Pancreas (tissue), 10 donors: ENCODE results near the gene ZNF524. TPM values are rescaled to one million over a fixed set of nuclear protein-coding genes. Genes with fewer than 3 reads are reported as not detected.
"Not testable (repeated sequence)": the region's sequence is repeated elsewhere in the genome, so short reads cannot be mapped to it uniquely, and the experiment has no call there.

ENCODE experiments used
- ATAC-seq, 4 donors: fragments of 200-7000 bp; cut with Tn5 transposase; one replicate each; pipeline versions ENCODE4 v1.8.0 to v1.9.1; 2020; ENCODE audit warnings: mild to moderate bottlenecking in 4 of 4, moderate library complexity in 4 of 4
- DNase-seq, 6 donors: peaks; one replicate each; pipeline ENCODE4 v3.0.0-alpha.2; 2020
- FAIRE-seq: peaks from 2 replicates; lab custom pipeline; 2012; peaks lifted over from hg19 to GRCh38; lab: Jason Lieb, UNC
- H3K27ac ChIP-seq, 4 donors: fragments of 200-600 bp; sonication (generic); 1 replicate in 3 of 4; 2 replicates in 1 of 4; pipeline versions ENCODE4 v1.5.0 to v1.8.0; 2020
- H3K27me3 ChIP-seq, 4 donors: fragments of 200-600 bp; one replicate each; pipeline ENCODE4 v1.8.0; 2021
- H3K36me3 ChIP-seq, 3 donors: fragments of 200-600 bp; sonication (generic) in 1 of 3; one replicate each; pipeline versions ENCODE4 v1.5.0 to v1.8.0; 2020 to 2021
- H3K4me1 ChIP-seq, 3 donors: fragments of 200-600 bp; one replicate each; pipeline ENCODE4 v1.8.0; 2021
- H3K4me3 ChIP-seq, 4 donors: fragments of 200-600 bp; sonication (generic) in 2 of 4; one replicate each; pipeline versions ENCODE4 v1.5.0 to v1.8.0; 2020 to 2021
- H3K9me3 ChIP-seq, 4 donors: fragments of 200-600 bp; one replicate each; pipeline ENCODE4 v1.8.0; 2021
- CTCF ChIP-seq, 4 donors: fragments of 200-600 bp; sonication (generic) in 3 of 4; IDR thresholded peaks; one replicate each; pipeline versions ENCODE4 v1.5.0 to v1.8.0; 2021; ENCODE audit warnings: antibody characterized with exemption in 4 of 4
- WGBS, 2 donors: extraction: QIAGEN DNeasy Blood & Tissue Kit; methylation state at CpG; one replicate each; pipeline ENCODE4 v1.1.7; 2013; 5-methylcytosine and 5-hydroxymethylcytosine counted together
- intact Hi-C, 3 donors: fragments of 100-400 bp; cut with DNase I; formaldehyde crosslinking; loops; one replicate each; pipeline versions ENCODE4 v1.11.1 to v1.14.2; 2022
- polyA plus RNA-seq, 2 donors: library from polyadenylated mRNA; stranded (reverse); fragments of 200-250 nt; gene quantifications; one replicate each; pipeline ENCODE4 v1.2.3, GENCODE V29; 2013
- total RNA-seq, 6 donors: library from RNA; stranded (reverse); fragmentation: NEBNext Ultra II Directional in 4 of 6; extraction: Animal tissue kit (Norgen Biotek cat#: 25700) in 4 of 6; gene quantifications; one replicate each; pipeline versions ENCODE4 v1.2.1 to v1.2.4, GENCODE V29; 2021 to 2023
- donor health status: healthy with polysubstance abuse.
- donor health status: DM: no; HTN: no; CAD: no; lungs with moderate emphysema.
- donor health status: DM: no; HTN: no; CAD: no.
- donor health status: control.
- donor health status: control.
- donor health status: Bipolar disorder and iron deficiency.
- donor health status: DM: yes; HTN: yes; CAD: no.
- donor health status: DM: no; HTN: no; CAD: no.
- donor health status: DM: no; HTN: no; CAD: no.
- donor health status: DM: yes; HTN: yes; CAD: no.

Gene ZNF524
- total and polyA plus RNA-seq, 8 donors: 17.1 to 79.4 (median 33.1) TPM

GRCh38 chr19:55581823-55582223, 18.3 kb upstream of the ZNF524 start:
- 3 to 8% methylated on average over 6 of the region's 6 CpGs for WGBS, 2 donors
- Histone ChIP-seq H3K4me1 (peaks cover 12 to 20% (median 16%) of the 10 kb centered on the region in 3 donors), H3K27me3 (no peaks in the 10 kb centered on the region), H3K9me3 (no peaks in the 10 kb centered on the region), H3K36me3 (peaks cover 0 to 13% (median 0%) of the 10 kb centered on the region in 3 donors), H3K27ac (peak overlapping the region; percentile 76 to 84 (median 82)), H3K4me3 (peak overlapping the region in 2 of 4 donors; percentile 13 to 79)
- FAIRE-seq: no peak
- intact Hi-C loops: no loop called here
- DNase-seq: no peak
- TF ChIP-seq CTCF (IDR thresholded peaks at IDR 0.05): no peak
- ATAC-seq: peak; percentile 2 to 42 (median 20)

GRCh38 chr19:55582284-55582683, 17.8 kb upstream of the ZNF524 start:
- intact Hi-C loops, H3K9me3 ChIP-seq, FAIRE-seq, ATAC-seq, H3K27me3 ChIP-seq, DNase-seq: not testable (repeated sequence)
- Histone ChIP-seq H3K4me3 (peak overlapping the region in 1 of 4 donors; percentile 13), H3K36me3 (peaks cover 0 to 13% (median 0%) of the 10 kb centered on the region in 3 donors), H3K27ac (peak overlapping the region; percentile 14 to 84 (median 69)), H3K4me1 (peaks cover 13 to 21% (median 19%) of the 10 kb centered on the region in 3 donors)
- WGBS, 2 donors: 62 to 63% methylated on average over 4 of the region's 4 CpGs

- intact Hi-C loops, H3K27ac ChIP-seq, ATAC-seq, H3K36me3 ChIP-seq, DNase-seq, FAIRE-seq, H3K9me3 ChIP-seq, H3K4me3 ChIP-seq, H3K27me3 ChIP-seq: not testable (repeated sequence)
- peaks cover 13 to 21% (median 19%) of the 10 kb centered on the region in 3 donors for H3K4me1 ChIP-seq
- 68 to 84% methylated on average over 8 of the region's 8 CpGs for WGBS, 2 donors
Observed at GRCh38 chr19:55583897-55584296, 16.2 kb upstream of the ZNF524 start.

DNA sequence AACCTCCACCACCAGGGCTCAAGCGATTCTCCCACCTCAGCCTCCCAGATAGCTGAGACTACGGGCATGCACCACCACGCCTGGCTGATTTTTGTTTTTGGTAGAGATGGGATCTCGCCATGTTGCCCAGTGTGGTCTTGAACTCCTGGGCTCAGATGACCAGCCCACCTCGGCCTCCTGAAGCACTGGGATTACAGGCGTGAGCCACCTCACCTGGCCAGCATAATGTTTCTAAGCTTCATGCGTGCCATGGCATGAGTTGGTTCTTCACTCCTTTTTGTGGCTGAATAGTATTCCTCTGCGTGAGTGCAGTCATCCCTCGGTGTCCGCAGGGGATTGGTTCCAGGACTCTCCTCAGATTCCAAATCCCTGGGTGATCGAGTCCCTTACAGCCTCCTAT, 15.2 kb upstream of the ZNF524 start:
- H3K27ac ChIP-seq: no peak overlapping the region
- peaks cover 13 to 21% (median 19%) of the 10 kb centered on the region in 3 donors for H3K4me1 ChIP-seq

DNA sequence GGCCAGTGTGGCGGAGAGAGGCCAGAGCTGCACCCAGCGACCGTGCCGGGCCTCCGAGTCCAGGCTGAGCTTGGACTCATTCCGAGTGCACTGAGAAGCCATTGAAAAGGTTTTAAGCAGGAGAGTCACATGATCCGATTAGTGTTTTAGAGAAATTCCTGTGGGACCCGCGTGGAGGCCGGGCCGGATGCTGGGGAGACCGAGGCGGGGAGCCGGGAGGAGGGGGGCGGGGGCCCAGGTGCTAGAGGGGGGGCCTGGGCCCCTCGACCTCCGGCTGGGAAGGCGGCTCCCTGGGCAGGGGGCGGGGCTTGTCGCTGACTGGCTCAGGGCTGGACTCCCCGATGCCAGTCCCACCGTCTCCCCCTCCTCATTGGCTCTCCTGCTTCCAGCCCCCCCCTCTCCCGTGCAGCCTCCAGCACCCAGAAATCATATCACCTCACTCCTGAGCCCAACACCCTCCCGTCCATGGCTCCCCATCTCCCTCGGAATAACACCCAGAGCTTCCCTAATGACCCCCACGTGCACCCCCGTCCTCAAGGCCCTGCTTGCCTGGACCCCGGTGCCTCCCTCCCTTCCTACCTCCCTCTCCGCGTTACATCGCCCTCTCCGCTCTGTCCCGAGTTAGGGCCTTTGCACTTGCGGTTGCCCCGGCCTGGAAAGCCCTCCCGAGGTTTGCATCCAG, 14.3 kb upstream of the ZNF524 start:
- H3K4me3 ChIP-seq: peak overlapping the region in 2 of 4 donors; percentile 20 to 33
- ATAC-seq: peak; percentile 43 to 71 (median 66)
- intact Hi-C loops: no loop called here
- DNase-seq: peak; percentile 70 to 90 (median 80)
- H3K9me3 ChIP-seq: no peaks in the 10 kb centered on the region
- no peak for FAIRE-seq
- peaks cover 13 to 21% (median 19%) of the 10 kb centered on the region in 3 donors for H3K4me1 ChIP-seq
- no peaks in the 10 kb centered on the region for H3K27me3 ChIP-seq
- H3K36me3 ChIP-seq: no peaks in the 10 kb centered on the region
- TF ChIP-seq CTCF (IDR thresholded peaks at IDR 0.05): no peak
- 6 to 9% methylated on average over 32 to 36 of the region's 36 CpGs for WGBS, 2 donors
- peak overlapping the region; percentile 35 to 57 (median 52) for H3K27ac ChIP-seq

More for the DNA sequence above, 15.2 kb upstream of the ZNF524 start:
- no peak for TF ChIP-seq CTCF (IDR thresholded peaks at IDR 0.05)
- ATAC-seq (no peak), DNase-seq (no peak), FAIRE-seq (no peak)
- Histone ChIP-seq H3K27me3 (no peaks in the 10 kb centered on the region), H3K9me3 (no peaks in the 10 kb centered on the region), H3K4me3 (no peak overlapping the region), H3K36me3 (no peaks in the 10 kb centered on the region)
- intact Hi-C loops: no loop called here
- 86 to 93% methylated on average over 11 of the region's 11 CpGs for WGBS, 2 donors
